ENCODE data around the gene MACROD2.
"Not testable (repeated sequence)": the region's sequence is repeated elsewhere in the genome, so short reads cannot be mapped to it uniquely, and the experiment has no call there.

MACROD2 gene

GRCh38 chr20:14979453-14979986, 984.2 kb downstream of the MACROD2 start:
- no peak overlapping the region for H3K4me3 ChIP-seq (ENCODE audit: low read depth, low read length)
- DNase-seq (ENCODE audit: low read depth) = no peak
- TF ChIP-seq CTCF (conservative IDR thresholded peaks at IDR 0.05; ENCODE audit: low read depth, low read length) = no peak

- not testable (repeated sequence) for H3K4me3 ChIP-seq (ENCODE audit: low read depth, low read length); DNase-seq (ENCODE audit: low read depth)
Observed at GRCh38 chr20:14981486-14981885, 986.2 kb downstream of the MACROD2 start.

- not testable (repeated sequence) for DNase-seq (ENCODE audit: low read depth); H3K4me3 ChIP-seq (ENCODE audit: low read depth, low read length)
Observed at GRCh38 chr20:14982324-14982723, 987.0 kb downstream of the MACROD2 start.

- DNase-seq (ENCODE audit: low read depth) = no peak
- TF ChIP-seq CTCF (conservative IDR thresholded peaks at IDR 0.05; ENCODE audit: low read depth, low read length) = no peak
- H3K4me3 ChIP-seq (ENCODE audit: low read depth, low read length) = no peak overlapping the region
Observed at GRCh38 chr20:14984305-14984704, 989.0 kb downstream of the MACROD2 start.

GRCh38 chr20:14984768-14985622, 989.7 kb downstream of the MACROD2 start:
- no peak overlapping the region for H3K4me3 ChIP-seq (ENCODE audit: low read depth, low read length)
- TF ChIP-seq CTCF (conservative IDR thresholded peaks at IDR 0.05; ENCODE audit: low read depth, low read length) = no peak
- DNase-seq (ENCODE audit: low read depth) = peak; percentile 28

GRCh38 chr20:14986026-14986655, 990.8 kb downstream of the MACROD2 start:
- TF ChIP-seq CTCF (conservative IDR thresholded peaks at IDR 0.05; ENCODE audit: low read depth, low read length) = no peak
- H3K4me3 ChIP-seq (ENCODE audit: low read depth, low read length) = no peak overlapping the region
- peak; percentile 27 for DNase-seq (ENCODE audit: low read depth)

GRCh38 chr20:14986656-14987055, 991.3 kb downstream of the MACROD2 start:
- TF ChIP-seq CTCF (conservative IDR thresholded peaks at IDR 0.05; ENCODE audit: low read depth, low read length) = no peak
- H3K4me3 ChIP-seq (ENCODE audit: low read depth, low read length) = no peak overlapping the region
- DNase-seq (ENCODE audit: low read depth) = no peak
